Ovary (tissue), 3 donors: ENCODE data around the gene LRRC27.

Source experiments
- CTCF ChIP-seq, 3 donors: fragments of 450-650 bp in 2 of 3; fragments of 200-600 bp in 1 of 3; IDR thresholded peaks; one replicate each; pipeline versions ENCODE4 v1.5.1 to v1.8.0; 2016 to 2022; ENCODE audit warnings: antibody characterized with exemption in 3 of 3, mild to moderate bottlenecking in 1 of 3
- POLR2A ChIP-seq: fragments of 450-650 bp; IDR thresholded peaks from one replicate; pipeline ENCODE4 v1.6.1; 2017; ENCODE audit warnings: antibody characterized with exemption, mild to moderate bottlenecking, moderate library complexity
- donor health status: DM: no; HTN: no; CAD: no.

GRCh38 chr10:132328738-132329137 lies 3.3 kb upstream of the LRRC27 start:
- TF ChIP-seq CTCF (IDR thresholded peaks at IDR 0.05) (no peak), POLR2A (no peak)
